DMS153 treated with DMSO at 0.1 percent for 48 hours (cell line): Measurements from ENCODE around the gene UFD1.
A peak's percentile ranks its signal among the peaks of the same experiment; 100 is the strongest.

Experiments used
- DNase-seq: peaks from one replicate; lab custom pipeline; 2025; ENCODE audit not compliant: unreplicated experiment; lab: John Stamatoyannopoulos, UW

The UFD1 gene

GRCh38 chr22:19478901-19479354 is at the start of gene UFD1:
TSS of gene UFD1 (minus strand) at chr22:19479193. CDS start at chr22:19479085, 108 bp downstream.
- DNase-seq = no peak

GRCh38 chr22:19527861-19528417 is 48.9 kb upstream of the UFD1 start:
- DNase-seq = no peak

- no peak for DNase-seq
These were observed 48.3 kb upstream of the UFD1 start for GRCh38 chr22:19527321-19527721.

- DNase-seq = no peak
These were observed 47.7 kb upstream of the UFD1 start for GRCh38 chr22:19526702-19527111.

GRCh38 chr22:19526076-19526701 is 47.2 kb upstream of the UFD1 start:
- DNase-seq = no peak

- no peak for DNase-seq
These were observed 46.7 kb upstream of the UFD1 start for GRCh38 chr22:19525666-19526065.

GRCh38 chr22:19525116-19525660 is 46.2 kb upstream of the UFD1 start:
- DNase-seq = no peak

- no peak for DNase-seq
These were observed 45.5 kb upstream of the UFD1 start, which contains the start of gene CLDN5 for GRCh38 chr22:19524170-19525115. TSS of gene CLDN5 (minus strand) at chr22:19524410. CDS start at chr22:19524255, 155 bp downstream.

GRCh38 chr22:19523240-19524169 is 44.5 kb upstream of the UFD1 start:
- peak; percentile 3 for DNase-seq

GRCh38 chr22:19522881-19523239 is 43.9 kb upstream of the UFD1 start:
- no peak for DNase-seq

GRCh38 chr22:19522190-19522880 is 43.3 kb upstream of the UFD1 start:
- DNase-seq = peak; percentile 41

- DNase-seq = no peak
These were observed 41.7 kb upstream of the UFD1 start for GRCh38 chr22:19520566-19521305.

- no peak for DNase-seq
These were observed 41.0 kb upstream of the UFD1 start for GRCh38 chr22:19520007-19520406.

- no peak for DNase-seq
These were observed 40.3 kb upstream of the UFD1 start for GRCh38 chr22:19519041-19519926.

- no peak for DNase-seq
These were observed 39.6 kb upstream of the UFD1 start for GRCh38 chr22:19518635-19519034.

- no peak for DNase-seq
These were observed 39.1 kb upstream of the UFD1 start for GRCh38 chr22:19517919-19518611.

- DNase-seq = no peak
These were observed 38.1 kb upstream of the UFD1 start for GRCh38 chr22:19517171-19517500.
